CD14-positive monocyte (primary cell): ENCODE measurements around the gene MCU. TPM values are rescaled to one million over a fixed set of nuclear protein-coding genes. Genes with fewer than 3 reads are reported as not detected.

Experiments used
- DNase-seq, 3 donors: peaks; one replicate each; pipeline ENCODE4 v3.0.0-alpha.2; 2011 to 2022
- H2AFZ ChIP-seq: 2 replicates; pipeline ENCODE4 v1.6.0; 2012; ENCODE audit warnings: mild to moderate bottlenecking, low read depth, low read length, inconsistent platforms; ENCODE audit not compliant: insufficient read depth, poor library complexity, severe bottlenecking
- H3K27ac ChIP-seq, 2 donors: 1 replicate in 1 of 2; 2 replicates in 1 of 2; pipeline ENCODE4 v1.5.1; 2012 to 2013; ENCODE audit warnings: low read length in 2 of 2, control low read depth in 1 of 2, inconsistent platforms in 1 of 2, low read depth in 1 of 2, mild to moderate bottlenecking in 1 of 2
- H3K27me3 ChIP-seq, 2 donors: one replicate each; pipeline versions ENCODE4 v1.6.0 to v1.6.1; 2011 to 2013; ENCODE audit warnings: low read length in 2 of 2; ENCODE audit not compliant: control insufficient read depth in 2 of 2, insufficient read depth in 2 of 2
- H3K36me3 ChIP-seq, 2 donors: replicated peaks in 1 of 2; 1 replicate in 1 of 2; 2 replicates in 1 of 2; pipeline versions ENCODE4 v1.5.1 to v1.6.1; 2012 to 2013; ENCODE audit warnings: low read length in 2 of 2, control low read depth in 1 of 2, inconsistent platforms in 1 of 2, mild to moderate bottlenecking in 1 of 2; ENCODE audit not compliant: insufficient read depth in 2 of 2, control insufficient read depth in 1 of 2
- H3K4me1 ChIP-seq, 2 donors: 1 replicate in 1 of 2; 2 replicates in 1 of 2; pipeline versions ENCODE4 v1.5.1 to v1.6.1; 2012 to 2013; ENCODE audit warnings: low read length in 2 of 2, control low read depth in 1 of 2, inconsistent platforms in 1 of 2, mild to moderate bottlenecking in 1 of 2, moderate library complexity in 1 of 2; ENCODE audit not compliant: insufficient read depth in 2 of 2, control insufficient read depth in 1 of 2
- H3K4me2 ChIP-seq: replicated peaks from 2 replicates; pipeline ENCODE3; 2012; ENCODE audit warnings: low read length, moderate library complexity, mild to moderate bottlenecking; ENCODE audit not compliant: poor library complexity, severe bottlenecking; ENCODE audit errors: extremely low read depth
- H3K4me3 ChIP-seq, 3 experiments: fragments of 200-600 bp in 1 of 3; sonication (generic) in 1 of 3; replicated peaks in 1 of 3; 1 replicate in 2 of 3; 2 replicates in 1 of 3; pipeline ENCODE4 v1.5.1; 2011 to 2013; ENCODE audit warnings: low read length in 3 of 3, mild to moderate bottlenecking in 3 of 3, control low read depth in 2 of 3, low read depth in 2 of 3, inconsistent platforms in 1 of 3, moderate library complexity in 1 of 3
- H3K79me2 ChIP-seq: 2 replicates; pipeline ENCODE4 v1.6.0; 2012; ENCODE audit warnings: mild to moderate bottlenecking, control low read depth, inconsistent platforms, low read length, moderate library complexity; ENCODE audit not compliant: insufficient read depth
- H3K9ac ChIP-seq: 2 replicates; pipeline ENCODE4 v1.6.0; 2017; ENCODE audit warnings: low read length, mild to moderate bottlenecking; ENCODE audit not compliant: insufficient read depth, poor library complexity, severe bottlenecking
- H3K9me3 ChIP-seq, 2 donors: replicated peaks in 1 of 2; 1 replicate in 1 of 2; 2 replicates in 1 of 2; pipeline versions ENCODE4 v1.5.1 to v1.6.1; 2012 to 2013; ENCODE audit warnings: low read length in 2 of 2, control low read depth in 1 of 2; ENCODE audit not compliant: control insufficient read depth in 1 of 2, insufficient read depth in 1 of 2
- H4K20me1 ChIP-seq: 2 replicates; pipeline ENCODE4 v1.6.0; 2012; ENCODE audit warnings: mild to moderate bottlenecking, low read length, control low read depth, moderate library complexity; ENCODE audit not compliant: insufficient read depth
- H3K27ac Mint-ChIP-seq, 7 donors: one replicate each; pipeline ENCODE4 v1.8.0; 2020; ENCODE audit warnings: mild to moderate bottlenecking in 7 of 7, mixed read lengths in 7 of 7, moderate library complexity in 6 of 7, inconsistent platforms in 2 of 7
- H3K27me3 Mint-ChIP-seq, 3 donors: one replicate each; pipeline ENCODE4 v1.8.0; 2021 to 2022; ENCODE audit warnings: low read depth in 3 of 3, mild to moderate bottlenecking in 3 of 3, mixed read lengths in 3 of 3, moderate library complexity in 3 of 3, inconsistent platforms in 1 of 3
- H3K36me3 Mint-ChIP-seq, 2 donors: one replicate each; pipeline ENCODE4 v1.8.0; 2020; ENCODE audit warnings: mixed read lengths in 2 of 2, inconsistent platforms in 1 of 2, mild to moderate bottlenecking in 1 of 2
- H3K4me1 Mint-ChIP-seq: one replicate; pipeline ENCODE4 v1.8.0; 2020; ENCODE audit warnings: mild to moderate bottlenecking, mixed read lengths
- H3K4me3 Mint-ChIP-seq, 2 donors: one replicate each; pipeline ENCODE4 v1.8.0; 2020; ENCODE audit warnings: mild to moderate bottlenecking in 2 of 2, mixed read lengths in 2 of 2, moderate library complexity in 1 of 2
- H3K9me3 Mint-ChIP-seq, 7 donors: one replicate each; pipeline ENCODE4 v1.8.0; 2020 to 2022; ENCODE audit warnings: mixed read lengths in 7 of 7, mild to moderate bottlenecking in 6 of 7, moderate library complexity in 6 of 7, inconsistent platforms in 2 of 7
- CTCF ChIP-seq: fragments of 200-600 bp; IDR thresholded peaks from one replicate; pipeline ENCODE4 v1.8.0; 2022; ENCODE audit warnings: antibody characterized with exemption, mild to moderate bottlenecking
- WGBS: methylation state at CpG from one replicate; pipeline ENCODE4 v1.1.5; 2013; ENCODE audit warnings: missing lambda C conversion rate; ENCODE audit not compliant: insufficient coverage; 5-methylcytosine and 5-hydroxymethylcytosine counted together
- intact Hi-C, 2 donors: fragments of 100-400 bp; cut with micrococcal nuclease; formaldehyde crosslinking; loops; one replicate each; pipeline versions ENCODE4 v1.15.0 to v1.15.1; 2023
- polyA plus RNA-seq, 3 donors: library from polyadenylated mRNA; depleted of rRNA in 1 of 3; unstranded in 2 of 3; stranded (reverse) in 1 of 3; fragments of 300-500 nt in 2 of 3; fragments of >200 nt in 1 of 3; fragmentation: Illumina TruSeq in 2 of 3; gene quantifications; 1 replicate in 2 of 3; 2 replicates in 1 of 3; pipeline ENCODE4 v1.2.3, GENCODE V29; 2012 to 2021

MCU gene
- polyA plus RNA-seq, 3 donors = 11.7 to 23.1 (median 16.5) TPM

- Histone ChIP-seq H4K20me1 (no peaks in the 10 kb centered on the region), H3K4me2 (no peak overlapping the region), H3K36me3 (no peaks in the 10 kb centered on the region), H3K27ac (no peak overlapping the region), H2AFZ (no peak overlapping the region), H3K4me3 (no peak overlapping the region), H3K79me2 (no peaks in the 10 kb centered on the region), H3K4me1 (peaks cover 5 to 8% of the 10 kb centered on the region in 2 donors), H3K27me3 (no peaks in the 10 kb centered on the region), H3K9me3 (no peaks in the 10 kb centered on the region), H3K9ac (no peak overlapping the region)
- Mint-ChIP-seq H3K9me3 (peaks cover 0 to 4% (median 0%) of the 10 kb centered on the region in 7 donors), H3K4me3 (no peak overlapping the region), H3K27ac (no peak overlapping the region), H3K27me3 (peaks cover 0 to 2% (median 0%) of the 10 kb centered on the region in 3 donors), H3K4me1 (peaks cover 8% of the 10 kb centered on the region), H3K36me3 (no peaks in the 10 kb centered on the region)
- DNase-seq = no peak
- intact Hi-C loops = no loop called here
- TF ChIP-seq CTCF = no peak
- WGBS = no CpG with 5 or more reads among the region's 4 CpGs
Measured at GRCh38 chr10:72679838-72680241, 12.1 kb upstream of the MCU start.

GRCh38 chr10:72682638-72683037 lies 9.3 kb upstream of the MCU start:
- TF ChIP-seq CTCF = no peak
- Histone ChIP-seq H3K36me3 (no peaks in the 10 kb centered on the region), H3K9ac (no peak overlapping the region), H3K27ac (no peak overlapping the region), H3K4me2 (no peak overlapping the region), H3K27me3 (no peaks in the 10 kb centered on the region), H3K79me2 (no peaks in the 10 kb centered on the region), H3K4me3 (no peak overlapping the region), H3K4me1 (peaks cover 3% of the 10 kb centered on the region in 2 donors), H2AFZ (no peak overlapping the region), H4K20me1 (no peaks in the 10 kb centered on the region), H3K9me3 (no peaks in the 10 kb centered on the region)
- no peak overlapping the region for H3K27ac Mint-ChIP-seq
- DNase-seq = no peak
- intact Hi-C loops = no loop called here
- no peak overlapping the region for H3K4me3 Mint-ChIP-seq
- H3K27me3 Mint-ChIP-seq = peaks cover 0 to 1% (median 0%) of the 10 kb centered on the region in 3 donors
- H3K9me3 Mint-ChIP-seq = peaks cover 0 to 3% (median 0%) of the 10 kb centered on the region in 7 donors
- 71% methylated on average over 4 of the region's 6 CpGs for WGBS
- no peaks in the 10 kb centered on the region for H3K36me3 Mint-ChIP-seq
- H3K4me1 Mint-ChIP-seq = peaks cover 3% of the 10 kb centered on the region
